RPMI8226 (cell line): Measurements from ENCODE around the gene FBXO42.

Source experiments
- DNase-seq: peaks from one replicate; pipeline ENCODE4 v3.0.0-alpha.2; 2015

FBXO42 gene

GRCh38 chr1:16351994-16352841 lies at the start of gene FBXO42:
Gene FBXO42, minus strand, starts transcription at chr1:16352480. Its CDS starts 37,062 bp downstream, at chr1:16315418.
- DNase-seq: peak; percentile 96

- no peak for DNase-seq
Measured at GRCh38 chr1:16398371-16398953, 46.2 kb upstream of the FBXO42 start.

- DNase-seq: no peak
Measured at GRCh38 chr1:16397120-16397519, 44.8 kb upstream of the FBXO42 start.

GRCh38 chr1:16396591-16396990 lies 44.3 kb upstream of the FBXO42 start:
- DNase-seq: no peak

GRCh38 chr1:16394977-16395376 lies 42.7 kb upstream of the FBXO42 start:
- DNase-seq: no peak

- DNase-seq: no peak
Measured at GRCh38 chr1:16393570-16394521, 41.6 kb upstream of the FBXO42 start.

- DNase-seq: no peak
Measured at GRCh38 chr1:16392740-16393569, 40.7 kb upstream of the FBXO42 start.

GRCh38 chr1:16391411-16391810 lies 39.1 kb upstream of the FBXO42 start:
- DNase-seq: no peak

GRCh38 chr1:16387201-16388188 lies 35.2 kb upstream of the FBXO42 start:
- DNase-seq: peak; percentile 22

GRCh38 chr1:16386454-16387113 lies 34.3 kb upstream of the FBXO42 start:
- no peak for DNase-seq

- no peak for DNase-seq
Measured at GRCh38 chr1:16385659-16386453, 33.6 kb upstream of the FBXO42 start.

GRCh38 chr1:16383888-16384287 lies 31.6 kb upstream of the FBXO42 start:
- DNase-seq: no peak

GRCh38 chr1:16380868-16381267 lies 28.6 kb upstream of the FBXO42 start:
- DNase-seq: no peak

GRCh38 chr1:16378443-16378842 lies 26.2 kb upstream of the FBXO42 start:
- DNase-seq: no peak

GRCh38 chr1:16376971-16377370 lies 24.7 kb upstream of the FBXO42 start:
- DNase-seq: no peak

- no peak for DNase-seq
Measured at GRCh38 chr1:16375521-16376340, 23.5 kb upstream of the FBXO42 start.

- no peak for DNase-seq
Measured at GRCh38 chr1:16374266-16374665, 22.0 kb upstream of the FBXO42 start.

- DNase-seq: no peak
Measured at GRCh38 chr1:16372535-16373285, 20.4 kb upstream of the FBXO42 start.
